Stimulated activated CD8-positive, alpha-beta memory T cell treated with anti-CD3 and anti-CD28 coated beads, Interleukin-7, amount 100 ng/mL, for 48 hours (primary cell): ENCODE results near the gene ADAMTS17.

Source experiments
- DNase-seq, 2 donors: peaks; one replicate each; pipeline ENCODE4 v3.0.0-alpha.2; 2020; ENCODE audit warnings: low read depth in 1 of 2; ENCODE audit errors: extremely low read depth in 1 of 2

Gene ADAMTS17

GRCh38 chr15:100037901-100038300 lies 303.9 kb downstream of the ADAMTS17 start:
- DNase-seq, result no peak

GRCh38 chr15:100036015-100036414 lies 305.8 kb downstream of the ADAMTS17 start:
- DNase-seq, result no peak

- no peak for DNase-seq
Measured at GRCh38 chr15:100034191-100034590, 307.6 kb downstream of the ADAMTS17 start.

- DNase-seq, result no peak
Measured at GRCh38 chr15:100033140-100033857, 308.5 kb downstream of the ADAMTS17 start.

- DNase-seq, result no peak
Measured at GRCh38 chr15:100032358-100033085, 309.3 kb downstream of the ADAMTS17 start.

- DNase-seq, result no peak
Measured at GRCh38 chr15:100031665-100032357, 310.0 kb downstream of the ADAMTS17 start.

- no peak for DNase-seq
Measured at GRCh38 chr15:100030586-100031229, 311.1 kb downstream of the ADAMTS17 start.

GRCh38 chr15:100029868-100030479 lies 311.8 kb downstream of the ADAMTS17 start:
- no peak for DNase-seq

GRCh38 chr15:100029045-100029444 lies 312.7 kb downstream of the ADAMTS17 start:
- DNase-seq, result no peak

GRCh38 chr15:100026041-100026440 lies 315.7 kb downstream of the ADAMTS17 start:
- no peak for DNase-seq

GRCh38 chr15:100022806-100023205 lies 319.0 kb downstream of the ADAMTS17 start:
- DNase-seq, result no peak

GRCh38 chr15:100022391-100022790 lies 319.4 kb downstream of the ADAMTS17 start:
- no peak for DNase-seq

GRCh38 chr15:100021653-100022052 lies 320.1 kb downstream of the ADAMTS17 start:
- DNase-seq, result no peak

- DNase-seq, result no peak
Measured at GRCh38 chr15:100020614-100021013, 321.2 kb downstream of the ADAMTS17 start.

- DNase-seq, result no peak
Measured at GRCh38 chr15:100020189-100020588, 321.6 kb downstream of the ADAMTS17 start.

- DNase-seq, result no peak
Measured at GRCh38 chr15:100019601-100020000, 322.2 kb downstream of the ADAMTS17 start.

- no peak for DNase-seq
Measured at GRCh38 chr15:100018191-100018590, 323.6 kb downstream of the ADAMTS17 start.

GRCh38 chr15:100017140-100017539 lies 324.6 kb downstream of the ADAMTS17 start:
- DNase-seq, result no peak

- DNase-seq, result no peak
Measured at GRCh38 chr15:100016632-100017031, 325.1 kb downstream of the ADAMTS17 start.

- no peak for DNase-seq
Measured at GRCh38 chr15:100011235-100011634, 330.5 kb downstream of the ADAMTS17 start.

- DNase-seq, result no peak
Measured at GRCh38 chr15:100009372-100009771, 332.4 kb downstream of the ADAMTS17 start.
